A172 (cell line): ENCODE results near the gene SETMAR. TPM values are rescaled to one million over a fixed set of nuclear protein-coding genes. Genes with fewer than 3 reads are reported as not detected.
A peak's percentile ranks its signal among the peaks of the same experiment; 100 is the strongest.

Experiments used
- DNase-seq: peaks from one replicate; pipeline ENCODE4 v3.0.0-alpha.2; 2015; ENCODE audit warnings: low spot score
- total RNA-seq: library from RNA; depleted of rRNA; stranded (reverse); fragments of >200 nt; shearing (Covaris generic); gene quantifications from 2 replicates; pipeline ENCODE4 v1.2.3, GENCODE V29; 2014; rRNA removed

SETMAR gene
- total RNA-seq, 1 experiment from 2014 or later, result 24.2 TPM

GRCh38 chr3:4351164-4351855 is 48.1 kb downstream of the SETMAR start:
- peak; percentile 25 for DNase-seq

- no peak for DNase-seq
These were observed 48.7 kb downstream of the SETMAR start for GRCh38 chr3:4351872-4352271.

GRCh38 chr3:4355401-4356219 is 52.4 kb downstream of the SETMAR start:
- DNase-seq, result no peak

DNA sequence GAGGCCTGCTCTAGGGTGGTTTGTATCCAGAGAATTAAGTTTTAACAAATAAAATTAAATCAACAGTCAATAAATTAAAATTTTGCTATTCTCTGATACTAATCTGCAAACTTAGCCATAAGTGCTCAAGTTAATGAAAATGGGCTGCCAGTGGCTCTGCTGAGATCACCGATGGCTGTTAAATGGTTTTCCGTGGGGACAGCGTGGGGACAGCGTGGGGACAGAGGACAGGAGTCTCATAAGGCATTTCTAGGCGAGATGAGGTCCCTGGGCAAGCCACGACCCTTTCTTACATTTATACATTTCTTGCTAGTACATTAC is 53.0 kb downstream of the SETMAR start:
- DNase-seq, result no peak

DNA sequence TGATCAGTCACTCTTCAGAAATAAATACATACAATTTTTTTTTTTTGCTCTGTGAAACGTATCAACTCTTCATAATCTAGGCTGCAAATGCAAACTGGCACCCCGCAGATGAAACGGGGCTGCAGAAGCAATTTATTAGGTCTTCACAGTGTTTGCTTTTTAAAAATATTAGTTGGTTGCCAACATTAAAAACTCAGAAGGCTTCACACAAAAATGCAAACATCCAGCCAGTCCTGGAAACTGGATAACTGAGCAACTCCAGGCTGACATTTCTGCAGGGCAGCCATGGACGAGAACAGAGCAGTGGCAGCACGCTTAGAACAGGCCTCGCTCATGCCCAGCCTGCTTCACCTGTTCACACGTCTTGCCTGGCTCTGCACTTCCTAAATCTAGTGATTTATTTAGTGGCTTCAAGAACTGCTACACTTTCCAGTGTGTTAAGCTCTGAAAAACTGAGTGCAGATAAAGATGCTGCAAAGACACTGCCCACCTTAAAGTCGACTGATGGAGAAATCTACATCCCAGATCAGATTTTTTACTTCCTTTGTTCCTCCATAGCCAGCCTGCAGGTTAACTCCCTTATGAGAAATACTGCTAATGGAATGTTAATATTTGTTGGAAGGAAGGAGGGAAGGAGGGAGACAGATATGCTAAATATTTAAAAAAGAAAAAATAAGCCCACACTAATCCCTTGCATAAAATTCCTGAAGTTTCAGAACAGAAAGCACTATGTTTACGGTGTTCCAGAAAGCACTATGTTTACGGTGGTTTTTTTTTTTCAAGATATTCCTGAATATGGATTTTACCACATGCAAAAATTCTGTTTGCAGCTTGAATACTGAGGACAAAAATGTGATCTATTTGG is 53.6 kb downstream of the SETMAR start:
- DNase-seq, result no peak

- no peak for DNase-seq
These were observed 55.1 kb downstream of the SETMAR start for GRCh38 chr3:4358273-4358672.

GRCh38 chr3:4359805-4360502 is 56.8 kb downstream of the SETMAR start:
- DNase-seq, result no peak

GRCh38 chr3:4360817-4361216 is 57.6 kb downstream of the SETMAR start:
- no peak for DNase-seq

- DNase-seq, result no peak
These were observed 59.4 kb downstream of the SETMAR start for GRCh38 chr3:4362523-4362922.

Other genes with a start within 250 kb of the SETMAR start
- 77.4 and 87.0 TPM in 2 replicates for gene SUMF1, start 163.9 kb downstream of the SETMAR start, total RNA-seq
- gene ITPR1, start 190.0 kb downstream of the SETMAR start, total RNA-seq, result 4.0 and 7.6 TPM in 2 replicates